UCSD-AML1 (cell line): ENCODE data around the gene UTP4.
A peak's percentile ranks its signal among the peaks of the same experiment; 100 is the strongest.
"Not testable (repeated sequence)": the region's sequence is repeated elsewhere in the genome, so short reads cannot be mapped to it uniquely, and the experiment has no call there.

ENCODE experiments used
- DNase-seq: peaks from one replicate; lab custom pipeline; 2025; ENCODE audit not compliant: unreplicated experiment; lab: John Stamatoyannopoulos, UW

The UTP4 gene

GRCh38 chr16:69127966-69128510 is 4.4 kb upstream of the UTP4 start:
- DNase-seq, result no peak

- DNase-seq, result no peak
Measured at GRCh38 chr16:69130461-69130860, 2.0 kb upstream of the UTP4 start.

GRCh38 chr16:69131167-69131838 is 1.1 kb upstream of the UTP4 start:
- peak; percentile 56 for DNase-seq

- peak; percentile 86 for DNase-seq
Measured at GRCh38 chr16:69131839-69132423, 518 bp upstream of the UTP4 start.

GRCh38 chr16:69133373-69133954 is 1.0 kb downstream of the UTP4 start:
- no peak for DNase-seq

GRCh38 chr16:69138608-69139007 is 6.2 kb downstream of the UTP4 start:
- no peak for DNase-seq

- DNase-seq, result not testable (repeated sequence)
Measured at GRCh38 chr16:69139464-69139863, 7.0 kb downstream of the UTP4 start.

- no peak for DNase-seq
Measured at GRCh38 chr16:69141014-69141413, 8.6 kb downstream of the UTP4 start.

GRCh38 chr16:69141936-69142335 is 9.5 kb downstream of the UTP4 start:
- DNase-seq, result no peak

GRCh38 chr16:69143116-69143515 is 10.7 kb downstream of the UTP4 start:
- no peak for DNase-seq

GRCh38 chr16:69145658-69146057 is 13.2 kb downstream of the UTP4 start:
- DNase-seq, result no peak

- DNase-seq, result not testable (repeated sequence)
Measured at GRCh38 chr16:69149621-69150020, 17.2 kb downstream of the UTP4 start.

- no peak for DNase-seq
Measured at GRCh38 chr16:69150146-69150865, 17.9 kb downstream of the UTP4 start.

GRCh38 chr16:69157196-69157595 is 24.7 kb downstream of the UTP4 start:
- no peak for DNase-seq

GRCh38 chr16:69160192-69160591 is 27.7 kb downstream of the UTP4 start:
- no peak for DNase-seq

GRCh38 chr16:69165584-69165983 is 33.1 kb downstream of the UTP4 start:
- no peak for DNase-seq

- no peak for DNase-seq
Measured at GRCh38 chr16:69166221-69166833, 33.9 kb downstream of the UTP4 start.

GRCh38 chr16:69166946-69167930 is 34.8 kb downstream of the UTP4 start:
- DNase-seq, result no peak

- no peak for DNase-seq
Measured at GRCh38 chr16:69169051-69169450, 36.6 kb downstream of the UTP4 start.
